Left ventricle myocardium superior (tissue), 1 donor: ENCODE data around the gene GCC1. TPM values are rescaled to one million over a fixed set of nuclear protein-coding genes. Genes with fewer than 3 reads are reported as not detected.
A peak's percentile ranks its signal among the peaks of the same experiment; 100 is the strongest.
"Not testable (repeated sequence)": the region's sequence is repeated elsewhere in the genome, so short reads cannot be mapped to it uniquely, and the experiment has no call there.

Source experiments
- ATAC-seq: fragments of 200-7000 bp; cut with Tn5 transposase; one replicate; pipeline ENCODE4 v1.9.1; 2020; ENCODE audit warnings: mild to moderate bottlenecking, moderate library complexity
- DNase-seq: peaks from one replicate; pipeline ENCODE4 v3.0.0-alpha.2; 2020
- intact Hi-C: fragments of 100-400 bp; cut with micrococcal nuclease; formaldehyde crosslinking; loops from one replicate; pipeline ENCODE4 v1.11.0; 2022
- total RNA-seq: library from RNA; stranded (reverse); fragmentation: NEBNext Ultra II Directional; extraction: Animal tissue kit (Norgen Biotek cat#: 25700); gene quantifications from one replicate; pipeline ENCODE4 v1.2.1, GENCODE V29; 2021
- donor health status: DM: no; HTN: yes; CAD: no; lungs with severe emphysema.

The GCC1 gene
- total RNA-seq, 1 donor from 2014 or later = 7.3 TPM

DNA sequence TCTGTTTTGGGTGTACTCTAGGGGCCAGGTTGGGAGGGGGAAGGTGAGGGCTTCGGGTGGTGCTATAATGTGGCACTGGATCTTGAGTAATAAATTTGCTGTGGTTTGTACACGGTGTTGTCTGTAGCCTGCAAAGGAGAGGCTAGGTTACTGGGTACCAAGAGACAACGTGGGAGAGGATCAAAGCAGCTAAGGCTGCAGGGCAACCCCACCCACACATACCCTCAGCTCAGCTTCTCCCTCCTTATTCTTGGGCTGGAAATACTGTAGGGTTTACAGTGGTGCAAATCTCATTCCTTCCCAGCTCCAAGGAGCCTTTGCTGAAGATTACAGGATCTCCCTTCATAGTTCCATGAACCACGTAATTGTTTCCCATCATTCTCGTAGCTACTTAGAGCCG, 6.2 kb upstream of the GCC1 start:
- no peak for DNase-seq
- intact Hi-C loops = no loop called here
- no peak for ATAC-seq

GRCh38 chr7:127591189-127591588, 5.8 kb upstream of the GCC1 start:
- no peak for ATAC-seq
- no peak for DNase-seq
- intact Hi-C loops = no loop called here

GRCh38 chr7:127589896-127590295, 4.5 kb upstream of the GCC1 start:
- DNase-seq (no peak), ATAC-seq (no peak)
- intact Hi-C loops = no loop called here

- DNase-seq (peak; percentile 62), ATAC-seq (peak; percentile 56)
- intact Hi-C loops = no loop called here
Observed at GRCh38 chr7:127588697-127589482, 3.5 kb upstream of the GCC1 start.

DNA sequence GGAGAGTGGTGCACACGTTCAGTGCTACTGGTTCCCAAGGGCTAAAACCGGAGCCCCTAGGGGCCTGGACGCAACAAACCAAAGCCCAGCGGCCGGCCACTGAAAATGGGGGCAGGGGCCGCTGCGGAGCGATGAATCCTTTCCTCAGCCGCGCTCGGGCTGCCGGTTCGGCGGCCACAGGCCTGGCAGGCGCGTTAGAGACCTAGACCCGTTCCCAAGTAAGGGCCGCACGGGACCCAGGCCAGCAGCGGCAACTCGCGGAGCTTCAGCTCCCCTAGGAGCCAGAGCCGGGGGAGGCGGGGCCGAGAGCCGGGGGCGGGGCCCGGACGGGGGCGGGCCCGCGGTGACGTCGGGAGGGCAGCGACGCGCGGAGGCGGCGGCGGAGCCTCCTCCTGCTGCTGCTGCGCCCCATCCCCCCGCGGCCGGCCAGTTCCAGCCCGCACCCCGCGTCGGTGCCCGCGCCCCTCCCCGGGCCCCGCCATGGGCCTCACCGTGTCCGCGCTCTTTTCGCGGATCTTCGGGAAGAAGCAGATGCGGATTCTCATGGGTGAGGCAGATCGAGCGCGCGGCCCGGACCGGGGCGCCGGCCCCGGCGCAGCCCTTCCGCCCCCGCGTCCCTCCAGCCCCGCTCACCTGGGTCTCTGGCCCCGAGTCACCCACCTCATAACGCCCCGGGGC, 2.8 kb upstream of the GCC1 start, which contains the start of gene ARF5:
Gene ARF5, plus strand, starts transcription at position 393 of the 678 bp plus-strand sequence. Its CDS starts 88 bp downstream, at position 481.
- intact Hi-C loops = no loop called here
- DNase-seq (peak; percentile 95), ATAC-seq (peak; percentile 94)

- intact Hi-C loops = no loop called here
- ATAC-seq (no peak), DNase-seq (peak; percentile 46)
Observed at GRCh38 chr7:127587663-127588018, 2.2 kb upstream of the GCC1 start.

- DNase-seq = no peak
- intact Hi-C loops = no loop called here
- no peak for ATAC-seq
Observed at GRCh38 chr7:127586346-127586745, 950 bp upstream of the GCC1 start.

- ATAC-seq = no peak
- intact Hi-C loops = no loop called here
- DNase-seq = no peak
Observed at GRCh38 chr7:127584648-127585043, 750 bp downstream of the GCC1 start.

DNA sequence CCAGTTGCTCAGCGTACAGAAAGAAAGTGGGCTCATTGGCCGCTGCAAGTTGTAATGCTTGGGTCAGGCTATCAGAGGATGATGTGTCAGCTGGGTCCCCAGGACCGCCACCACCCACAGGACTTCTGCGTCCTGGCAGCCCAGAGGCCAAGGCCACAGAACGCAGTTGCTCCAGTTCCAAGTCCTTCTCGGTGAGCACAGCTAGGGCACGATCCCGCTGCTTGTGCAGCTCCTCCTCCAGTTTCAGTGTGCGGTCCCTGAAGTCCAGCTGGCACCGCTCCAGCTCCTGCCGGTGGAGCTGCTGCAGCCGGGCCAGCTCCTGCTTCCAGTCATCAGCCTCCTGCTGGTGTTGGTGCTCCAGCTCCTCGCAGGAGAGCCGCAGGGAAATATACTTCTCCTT, 3.0 kb downstream of the GCC1 start:
- DNase-seq (peak; percentile 90), ATAC-seq (peak; percentile 55)
- intact Hi-C loops = no loop called here

DNA sequence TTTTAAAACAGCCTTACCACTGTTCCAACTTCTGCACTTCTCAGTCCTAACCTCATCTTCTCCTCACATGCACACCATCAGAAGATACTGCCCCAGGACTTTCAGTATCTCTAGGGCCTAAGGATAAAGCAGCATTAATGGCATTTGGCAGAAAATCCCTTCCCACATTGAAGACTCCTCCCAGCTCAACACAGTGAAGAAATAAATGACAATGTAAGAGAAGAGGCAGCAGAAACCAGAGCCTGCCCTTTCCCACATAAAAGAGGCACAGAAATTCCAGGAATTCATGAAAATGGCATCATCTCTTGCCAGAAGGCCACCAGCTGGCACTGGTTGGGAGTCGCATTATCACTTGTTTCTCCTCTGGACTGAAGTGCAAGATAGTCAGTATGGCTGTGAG, 3.7 kb downstream of the GCC1 start:
- ATAC-seq = no peak
- intact Hi-C loops = no loop called here
- no peak for DNase-seq

DNA sequence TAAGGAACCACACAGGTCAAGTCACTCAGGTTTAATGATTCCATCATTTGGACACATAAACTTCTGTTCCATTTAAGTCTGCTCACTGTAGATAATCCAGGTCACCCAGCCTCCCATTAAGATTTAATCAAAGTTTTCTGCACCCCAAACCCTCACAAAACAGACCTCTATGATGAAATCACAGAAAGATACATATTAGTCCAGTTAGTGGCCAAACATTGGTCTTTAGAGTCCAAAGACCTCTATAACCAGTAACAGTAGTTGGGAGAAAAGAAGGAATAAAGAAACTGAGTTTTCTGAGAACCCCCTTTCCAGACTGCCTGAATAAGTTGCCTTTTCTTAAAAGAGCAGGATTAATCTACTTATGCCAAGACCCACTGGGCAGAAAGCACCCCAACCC, 4.8 kb downstream of the GCC1 start:
- intact Hi-C loops = no loop called here
- DNase-seq = no peak
- ATAC-seq = no peak

GRCh38 chr7:127578711-127579275, 6.6 kb downstream of the GCC1 start:
- ATAC-seq (no peak), DNase-seq (no peak)
- intact Hi-C loops = no loop called here

DNA sequence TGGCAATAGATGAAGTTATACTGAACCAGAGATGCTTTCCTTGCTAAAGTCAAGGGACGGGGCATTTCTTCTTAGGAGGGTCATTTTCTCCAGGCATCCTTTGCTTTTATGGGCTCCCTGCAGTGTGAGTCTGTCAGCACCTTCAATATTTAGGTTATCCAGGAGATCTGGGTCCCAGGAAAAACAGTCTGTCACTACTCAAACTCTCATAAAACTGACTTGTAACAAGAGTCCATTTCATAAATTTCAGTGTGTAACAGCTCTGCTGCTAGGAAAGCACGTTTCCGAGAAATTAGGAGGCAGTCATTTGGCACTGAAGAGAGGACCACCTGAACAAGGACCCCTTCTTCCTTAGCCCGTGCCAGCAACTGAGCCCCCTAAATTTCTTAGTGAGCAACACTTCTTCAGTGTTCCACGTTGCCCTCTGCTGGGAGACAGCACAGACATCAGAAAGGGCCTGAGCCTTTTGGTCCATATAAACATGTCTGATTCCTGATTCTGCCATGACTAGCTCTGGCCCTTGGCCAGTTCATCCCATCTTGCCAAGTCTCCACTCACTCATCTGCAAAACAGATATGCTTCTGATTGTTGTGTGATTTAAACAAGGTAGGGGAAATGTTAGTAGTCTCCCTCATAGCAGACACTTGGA, 7.2 kb downstream of the GCC1 start:
- intact Hi-C loops = no loop called here
- ATAC-seq (no peak), DNase-seq (no peak)

DNA sequence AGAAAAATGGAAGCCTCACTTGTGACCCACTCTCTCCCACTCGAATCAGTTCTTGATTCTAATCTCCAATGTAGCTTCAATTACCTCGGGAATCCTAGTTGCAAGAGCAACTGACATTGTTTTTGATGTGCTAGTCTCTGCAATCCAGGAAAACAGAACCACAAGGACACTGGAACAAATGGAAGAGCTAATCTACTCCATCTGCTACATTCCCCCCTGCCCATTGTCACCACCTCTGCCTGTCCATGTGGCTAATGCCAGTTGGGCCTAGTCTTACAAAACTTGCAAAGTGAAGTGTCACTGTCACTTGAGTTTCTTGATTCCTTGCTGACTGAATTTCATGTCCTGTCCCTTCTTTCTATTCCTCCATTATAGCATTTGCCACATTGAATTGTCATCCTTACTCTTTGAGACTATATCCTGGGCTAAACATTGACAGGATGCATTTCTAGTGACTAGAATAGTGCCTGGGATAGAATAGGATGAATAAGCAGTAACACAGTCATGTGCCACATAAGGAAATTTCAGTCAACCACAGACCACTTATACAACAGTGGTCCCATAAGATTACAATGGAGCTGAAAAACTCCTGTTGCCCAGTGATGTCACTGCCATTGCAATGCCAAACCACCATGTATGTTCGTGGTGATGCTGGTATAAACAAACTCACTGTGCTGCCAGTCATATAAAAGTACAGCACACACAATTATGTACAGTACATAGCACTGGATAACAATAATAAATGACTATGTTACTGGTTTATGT, 13.5 kb downstream of the GCC1 start:
- DNase-seq (no peak), ATAC-seq (no peak)
- intact Hi-C loops = no loop called here

GRCh38 chr7:127568034-127568433, 17.4 kb downstream of the GCC1 start:
- ATAC-seq, intact Hi-C loops, DNase-seq: not testable (repeated sequence)

DNA sequence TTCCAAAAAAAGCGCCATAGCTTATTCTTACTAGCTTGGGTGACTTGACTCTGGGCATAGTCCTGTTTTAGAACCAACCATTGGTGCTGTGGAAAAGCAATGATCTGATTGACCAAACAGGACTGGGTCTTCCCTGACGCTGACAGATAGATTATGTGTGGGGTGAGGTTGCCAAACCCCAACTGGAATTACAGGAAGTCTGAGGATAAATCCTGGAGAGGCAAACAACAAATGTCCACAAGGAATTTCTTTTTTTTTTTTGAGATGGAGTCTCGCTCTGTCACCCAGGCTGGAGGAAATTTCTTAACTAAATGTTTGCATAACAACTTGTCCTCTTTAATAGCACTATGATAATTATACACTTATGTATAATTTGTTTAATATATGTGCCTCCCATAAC, 19.2 kb downstream of the GCC1 start:
- DNase-seq = no peak
- intact Hi-C loops = no loop called here
- ATAC-seq = no peak

DNA sequence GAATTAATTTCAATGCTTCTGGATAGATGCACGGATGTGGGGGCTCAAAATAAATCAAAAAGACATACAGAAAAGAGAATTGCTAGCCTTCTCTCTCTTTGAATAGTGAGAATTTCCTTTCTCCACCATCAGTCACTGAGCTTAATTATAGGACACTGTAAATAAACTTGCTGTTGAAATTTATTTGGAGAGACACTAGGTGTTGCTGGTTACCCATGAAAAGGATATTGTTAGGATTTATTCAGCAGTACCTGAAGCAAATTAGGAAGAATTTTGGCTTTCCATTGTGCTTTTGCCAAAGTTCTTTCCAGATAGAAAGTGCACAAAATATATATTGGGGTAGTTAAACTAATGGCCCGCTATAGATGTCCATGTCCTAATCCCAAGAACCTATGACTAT, 27.6 kb downstream of the GCC1 start:
- intact Hi-C loops = no loop called here
- ATAC-seq = no peak
- DNase-seq = no peak

DNA sequence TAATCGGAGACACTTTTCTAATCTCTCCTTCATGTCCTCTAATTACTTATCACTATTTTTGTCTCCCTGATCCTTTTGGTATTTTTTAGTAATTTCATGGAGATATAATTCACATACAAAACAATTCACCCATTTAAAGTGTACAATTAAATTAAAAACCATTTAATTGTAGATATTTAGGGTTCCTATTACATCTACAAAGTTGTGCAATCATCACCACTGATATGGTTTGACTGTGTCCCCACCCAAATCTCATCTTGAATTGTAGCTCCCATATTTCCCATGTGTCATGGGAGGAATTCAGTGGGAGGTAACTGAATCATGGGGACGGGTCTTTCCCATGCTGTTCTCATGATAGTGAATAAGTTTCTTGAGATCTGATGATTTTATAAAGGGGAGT, 29.0 kb downstream of the GCC1 start:
- intact Hi-C loops = no loop called here
- DNase-seq (no peak), ATAC-seq (no peak)

- intact Hi-C loops = no loop called here
- ATAC-seq = no peak
- DNase-seq = no peak
Observed at GRCh38 chr7:127551941-127552340, 33.5 kb downstream of the GCC1 start.
